Mesodermal cell (in vitro differentiated cells): ENCODE data around the gene SECISBP2.
"Not testable (repeated sequence)": the region's sequence is repeated elsewhere in the genome, so short reads cannot be mapped to it uniquely, and the experiment has no call there.

Experiments used
- H3K27ac ChIP-seq: 2 replicates; pipeline ENCODE4 v1.7.0; 2013; ENCODE audit warnings: mild to moderate bottlenecking, low read depth, low read length, moderate library complexity; ENCODE audit not compliant: severe bottlenecking
- H3K36me3 ChIP-seq: 2 replicates; pipeline ENCODE4 v1.7.1; 2013; ENCODE audit warnings: mild to moderate bottlenecking, low read length, moderate library complexity; ENCODE audit not compliant: control insufficient read depth, insufficient read depth
- H3K4me1 ChIP-seq: one replicate; pipeline ENCODE4 v1.7.1; 2013; ENCODE audit warnings: mild to moderate bottlenecking, low read length; ENCODE audit not compliant: insufficient read depth, control insufficient read depth, poor library complexity, severe bottlenecking
- H3K4me3 ChIP-seq: 2 replicates; pipeline ENCODE4 v1.7.0; 2013; ENCODE audit warnings: low read length, control low read depth, mild to moderate bottlenecking; ENCODE audit not compliant: insufficient read depth, poor library complexity, severe bottlenecking; ENCODE audit errors: extremely low read depth
- H3K9me3 ChIP-seq: 2 replicates; pipeline ENCODE4 v1.7.1; 2013; ENCODE audit warnings: mild to moderate bottlenecking, low read length, moderate library complexity; ENCODE audit not compliant: control insufficient read depth
- WGBS, 2 experiments: methylation state at CpG; one replicate each; pipeline ENCODE4 v1.1.5; 2013; ENCODE audit warnings: missing lambda C conversion rate in 2 of 2; ENCODE audit not compliant: insufficient coverage in 2 of 2; 5-methylcytosine and 5-hydroxymethylcytosine counted together

Gene SECISBP2

GRCh38 chr9:89282248-89282968, 35.9 kb upstream of the SECISBP2 start:
- WGBS, 2 experiments, result 94 to 95% methylated on average over 24 to 31 of the region's 42 CpGs
- H3K27ac ChIP-seq, H3K4me3 ChIP-seq, H3K4me1 ChIP-seq, H3K9me3 ChIP-seq, H3K36me3 ChIP-seq: not testable (repeated sequence)

DNA sequence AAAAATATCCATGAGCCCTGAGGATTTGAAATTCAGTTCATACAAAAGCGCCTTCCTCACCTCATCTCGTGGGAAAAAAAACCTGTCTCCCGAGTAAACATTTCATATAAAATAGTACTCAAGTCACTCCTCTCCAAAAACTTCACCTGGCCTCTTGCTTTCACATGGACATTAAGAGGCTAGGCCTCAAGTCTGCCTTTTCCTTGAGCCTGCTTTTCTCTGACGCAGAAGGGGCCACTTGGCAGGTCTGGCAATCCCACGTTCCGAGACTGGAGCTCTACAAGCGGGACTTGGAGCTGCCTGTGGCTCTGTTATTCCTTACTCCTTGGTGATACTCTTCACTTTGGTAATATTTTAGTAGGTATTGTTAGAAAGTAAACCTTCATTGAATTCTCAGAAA, 34.2 kb upstream of the SECISBP2 start:
- Histone ChIP-seq H3K36me3 (no peaks in the 10 kb centered on the region), H3K4me3 (no peak overlapping the region), H3K9me3 (no peaks in the 10 kb centered on the region), H3K27ac (no peak overlapping the region), H3K4me1 (no peaks in the 10 kb centered on the region)
- WGBS, 2 experiments, result 89 to 96% methylated on average over 5 to 6 of the region's 7 CpGs

GRCh38 chr9:89291741-89292140, 26.6 kb upstream of the SECISBP2 start:
- Histone ChIP-seq H3K4me1 (no peaks in the 10 kb centered on the region), H3K27ac (no peak overlapping the region), H3K36me3 (no peaks in the 10 kb centered on the region), H3K9me3 (no peaks in the 10 kb centered on the region), H3K4me3 (no peak overlapping the region)
- 80 to 83% methylated on average over 1 of the region's 2 CpGs for WGBS, 2 experiments

DNA sequence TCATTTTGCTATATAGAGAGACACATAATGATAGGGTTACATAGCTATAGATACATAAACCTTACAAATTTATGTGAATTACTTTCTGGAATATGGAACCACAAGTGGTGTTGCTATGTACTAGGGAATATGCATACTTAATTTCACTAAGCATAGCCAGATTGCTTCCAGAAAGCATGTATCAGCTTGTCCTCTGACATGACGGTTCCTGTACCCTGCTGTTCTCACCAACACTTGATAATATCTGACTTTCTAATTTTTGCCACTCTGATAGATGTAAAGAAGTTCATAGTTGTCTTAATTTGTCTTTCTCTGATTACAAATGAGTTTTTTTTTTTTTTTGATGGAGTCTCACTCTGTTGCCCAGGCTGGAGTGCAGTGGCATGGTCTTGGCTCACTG, 25.3 kb upstream of the SECISBP2 start:
- Histone ChIP-seq H3K4me1 (no peaks in the 10 kb centered on the region), H3K27ac (no peak overlapping the region), H3K4me3 (no peak overlapping the region), H3K36me3 (no peaks in the 10 kb centered on the region), H3K9me3 (no peaks in the 10 kb centered on the region)
- WGBS, 2 experiments, result 80% methylated on average over 1 of the region's 1 CpG; no CpG with 5 or more reads in 1 of the 2 experiments

GRCh38 chr9:89295400-89295799, 22.9 kb upstream of the SECISBP2 start:
- Histone ChIP-seq H3K9me3 (no peaks in the 10 kb centered on the region), H3K4me1 (no peaks in the 10 kb centered on the region), H3K36me3 (no peaks in the 10 kb centered on the region), H3K27ac (no peak overlapping the region), H3K4me3 (no peak overlapping the region)
- WGBS, 2 experiments, result 40 to 41% methylated on average over 1 to 3 of the region's 5 CpGs

DNA sequence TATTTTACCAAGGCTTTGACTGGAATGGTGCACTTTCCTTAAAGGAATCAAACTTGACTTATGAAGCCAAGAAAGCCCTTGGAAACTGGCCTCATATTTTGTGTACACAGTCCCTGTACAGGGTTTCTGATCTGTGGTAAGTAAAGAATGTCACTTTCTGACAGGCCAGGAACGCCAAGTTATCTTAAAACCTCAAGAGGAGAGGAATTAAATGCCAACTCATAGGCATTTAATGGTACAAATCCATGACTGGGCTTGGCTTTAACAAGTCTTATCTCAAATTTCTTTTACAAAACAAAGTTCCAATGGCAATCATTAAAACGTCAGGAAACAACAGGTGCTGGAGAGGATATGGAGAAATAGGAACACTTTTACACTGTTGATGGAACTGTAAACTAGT, 16.3 kb upstream of the SECISBP2 start:
- H3K4me1 ChIP-seq, H3K9me3 ChIP-seq, H3K4me3 ChIP-seq, H3K36me3 ChIP-seq, H3K27ac ChIP-seq: not testable (repeated sequence)
- no CpG with 5 or more reads among the region's 2 CpGs for WGBS, 2 experiments

DNA sequence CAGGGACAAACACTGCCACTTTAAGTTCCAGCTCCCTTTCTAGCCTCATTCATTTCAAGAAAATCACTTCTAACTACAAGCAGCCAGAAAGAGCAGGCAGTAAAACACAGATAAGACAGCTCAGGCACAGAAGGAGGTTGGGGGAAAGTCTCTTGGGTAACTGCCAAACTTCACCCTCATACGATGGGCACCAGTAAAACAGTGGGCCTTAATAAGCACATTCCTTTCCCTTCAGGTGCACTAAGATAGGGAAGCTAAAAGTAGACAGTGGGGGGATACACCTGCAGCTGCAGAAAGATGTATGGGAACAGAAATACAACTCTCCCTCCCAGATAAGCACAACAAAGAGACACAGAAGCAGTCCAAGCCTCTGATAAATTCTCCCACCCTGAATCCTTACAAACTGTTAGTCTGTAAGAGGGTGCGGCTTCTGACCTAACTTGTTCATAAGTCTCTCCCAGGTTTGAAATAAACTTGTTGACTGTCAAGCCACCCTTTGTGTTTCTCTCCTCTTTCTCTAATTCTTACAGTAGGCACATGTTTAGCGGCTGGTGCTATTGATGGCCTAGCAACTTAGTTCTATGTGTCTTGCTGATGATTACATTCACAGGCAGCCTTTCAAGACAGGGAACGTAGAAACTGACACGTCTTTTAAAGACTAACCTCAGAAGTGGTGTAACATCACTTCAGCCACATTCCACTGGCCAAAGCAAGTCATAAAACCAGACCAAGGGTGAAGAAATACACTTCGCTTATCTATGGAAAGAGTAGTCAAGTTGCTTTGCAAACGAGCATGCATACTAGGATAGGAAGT, 14.1 kb upstream of the SECISBP2 start:
- Histone ChIP-seq H3K4me3 (no peak overlapping the region), H3K4me1 (no peaks in the 10 kb centered on the region), H3K27ac (no peak overlapping the region), H3K36me3 (no peaks in the 10 kb centered on the region), H3K9me3 (no peaks in the 10 kb centered on the region)
- whole genome bisulfite sequencing, 2 experiments, result 94 to 96% methylated on average over 5 of the region's 7 CpGs

- H3K4me1 ChIP-seq, result peaks cover 4% of the 10 kb centered on the region
- no peak overlapping the region for H3K27ac ChIP-seq
- no CpG with 5 or more reads among the region's 2 CpGs for WGBS, 2 experiments
- no peaks in the 10 kb centered on the region for H3K9me3 ChIP-seq
- no peak overlapping the region for H3K4me3 ChIP-seq
- no peaks in the 10 kb centered on the region for H3K36me3 ChIP-seq
These were observed 13.5 kb upstream of the SECISBP2 start for GRCh38 chr9:89304834-89305188.

GRCh38 chr9:89305868-89306267, 12.4 kb upstream of the SECISBP2 start:
- WGBS, 2 experiments, result 69 to 73% methylated on average over 1 of the region's 3 CpGs
- no peak overlapping the region for H3K27ac ChIP-seq

DNA sequence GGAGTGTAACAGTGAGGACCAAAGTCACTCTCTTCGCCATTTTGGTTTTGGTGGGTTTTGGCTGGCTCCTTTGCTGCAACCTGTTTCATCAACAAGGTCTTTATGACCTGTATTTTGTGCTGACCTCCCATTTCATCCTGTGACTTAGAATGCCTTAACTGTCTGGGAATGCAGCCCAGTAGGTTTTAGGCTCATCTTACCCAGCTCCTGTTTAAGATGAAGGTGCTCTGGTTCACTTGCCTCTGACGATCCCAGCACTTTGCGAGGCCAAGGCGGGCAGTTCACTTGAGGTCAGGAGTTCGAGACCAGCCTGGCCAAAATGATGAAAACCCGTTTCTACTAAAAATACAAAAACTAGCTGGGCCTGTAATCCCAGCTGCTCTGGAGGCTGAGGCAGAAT, 9.1 kb upstream of the SECISBP2 start:
- Histone ChIP-seq H3K4me1 (peaks cover 4% of the 10 kb centered on the region), H3K36me3 (peaks cover 9% of the 10 kb centered on the region), H3K27ac (no peak overlapping the region), H3K4me3 (no peak overlapping the region), H3K9me3 (no peaks in the 10 kb centered on the region)
- 80 to 100% methylated on average over 4 of the region's 6 CpGs for WGBS, 2 experiments

More at GRCh38 chr9:89305868-89306267, 12.4 kb upstream of the SECISBP2 start:
- Histone ChIP-seq H3K36me3 (no peaks in the 10 kb centered on the region), H3K9me3 (no peaks in the 10 kb centered on the region), H3K4me1 (peaks cover 4% of the 10 kb centered on the region), H3K4me3 (no peak overlapping the region)
